Esophagus squamous epithelium (tissue), 4 donors: ENCODE results near the gene IFNL1.

Experiments
- CTCF ChIP-seq, 6 experiments: fragments of 450-650 bp in 4 of 6; fragments of 200-600 bp in 2 of 6; sonication (generic) in 2 of 6; IDR thresholded peaks; one replicate each; pipeline ENCODE4 v1.5.1; 2016 to 2019; ENCODE audit warnings: antibody characterized with exemption in 6 of 6, mild to moderate bottlenecking in 4 of 6, moderate library complexity in 4 of 6
- POLR2A ChIP-seq, 4 donors: fragments of 450-650 bp; IDR thresholded peaks; one replicate each; pipeline ENCODE4 v1.6.1; 2017; ENCODE audit warnings: antibody characterized with exemption in 4 of 4, mild to moderate bottlenecking in 4 of 4, moderate library complexity in 3 of 4

- TF ChIP-seq CTCF (IDR thresholded peaks at IDR 0.05) (no peak), POLR2A (IDR thresholded peaks at IDR 0.05) (no peak)
These were observed 34.5 kb upstream of the IFNL1 start for GRCh38 chr19:39261704-39262103.
